ENCODE data around the gene ZKSCAN8.

The ZKSCAN8 gene

DNA sequence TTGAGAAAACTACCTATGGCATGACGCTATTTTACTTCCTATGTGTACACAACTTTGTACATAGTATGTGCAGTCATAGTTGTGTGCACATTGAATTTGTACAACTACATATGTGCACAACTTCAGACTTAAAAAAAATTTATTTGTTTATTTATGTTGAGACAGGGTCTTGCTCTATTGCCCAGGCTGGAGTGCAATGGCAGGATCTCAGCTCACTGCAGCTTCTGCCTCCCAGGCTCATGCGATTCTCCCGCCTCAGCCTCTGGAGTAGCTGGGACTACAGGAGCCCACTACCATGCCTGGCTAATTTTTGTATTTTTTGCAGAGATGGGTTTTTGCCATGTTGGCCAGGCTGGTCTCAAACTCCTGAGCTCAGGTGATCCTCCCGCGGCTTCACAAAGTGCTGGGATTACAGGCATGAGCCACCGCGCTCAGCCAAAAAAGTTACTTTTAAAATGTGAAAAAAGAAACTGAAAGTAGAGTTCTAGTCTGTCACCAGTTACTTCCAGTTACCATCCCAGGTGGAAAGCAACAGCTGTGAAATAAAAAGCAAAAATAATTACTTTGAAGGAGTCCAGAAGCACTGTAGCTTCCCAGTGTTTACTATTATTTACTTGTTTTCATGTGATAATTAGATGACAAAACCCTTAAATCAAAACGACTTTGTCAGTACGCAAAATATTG, 1.7 kb upstream of the ZKSCAN8 start:
- no peak for DNase-seq (ENCODE audit: low read depth, low spot score)
- TF ChIP-seq, protein P1, sequence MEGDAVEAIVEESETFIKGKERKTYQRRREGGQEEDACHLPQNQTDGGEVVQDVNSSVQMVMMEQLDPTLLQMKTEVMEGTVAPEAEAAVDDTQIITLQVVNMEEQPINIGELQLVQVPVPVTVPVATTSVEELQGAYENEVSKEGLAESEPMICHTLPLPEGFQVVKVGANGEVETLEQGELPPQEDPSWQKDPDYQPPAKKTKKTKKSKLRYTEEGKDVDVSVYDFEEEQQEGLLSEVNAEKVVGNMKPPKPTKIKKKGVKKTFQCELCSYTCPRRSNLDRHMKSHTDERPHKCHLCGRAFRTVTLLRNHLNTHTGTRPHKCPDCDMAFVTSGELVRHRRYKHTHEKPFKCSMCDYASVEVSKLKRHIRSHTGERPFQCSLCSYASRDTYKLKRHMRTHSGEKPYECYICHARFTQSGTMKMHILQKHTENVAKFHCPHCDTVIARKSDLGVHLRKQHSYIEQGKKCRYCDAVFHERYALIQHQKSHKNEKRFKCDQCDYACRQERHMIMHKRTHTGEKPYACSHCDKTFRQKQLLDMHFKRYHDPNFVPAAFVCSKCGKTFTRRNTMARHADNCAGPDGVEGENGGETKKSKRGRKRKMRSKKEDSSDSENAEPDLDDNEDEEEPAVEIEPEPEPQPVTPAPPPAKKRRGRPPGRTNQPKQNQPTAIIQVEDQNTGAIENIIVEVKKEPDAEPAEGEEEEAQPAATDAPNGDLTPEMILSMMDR (IDR thresholded peaks at IDR 0.05; ENCODE audit: low read depth, low read length): no peak
- in situ Hi-C loops (cut with HindIII; ENCODE audit: low sequenced_read_pairs): no loop called here
- no peak overlapping the region for H3K4me3 ChIP-seq (ENCODE audit: low read depth, low read length)

DNA sequence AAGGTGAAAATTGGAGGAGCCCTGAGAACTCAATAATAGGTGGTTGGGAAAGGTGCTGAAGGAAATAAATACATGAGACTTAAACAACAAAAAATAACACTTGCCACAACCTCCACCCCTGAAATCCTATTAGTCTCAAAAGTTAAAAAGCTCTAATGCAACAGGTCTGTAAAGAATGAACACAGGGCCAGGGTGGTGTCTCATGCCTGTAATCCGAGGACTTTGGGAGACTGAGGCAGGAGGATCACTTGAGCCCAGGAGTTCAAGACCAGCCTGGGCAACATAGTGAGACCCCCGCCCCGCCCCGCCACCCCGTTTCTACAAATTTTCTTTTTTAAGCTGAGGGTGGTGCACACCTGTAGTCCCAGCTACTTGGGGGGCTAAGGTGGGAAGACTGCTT, 1.1 kb upstream of the ZKSCAN8 start:
- in situ Hi-C loops (cut with HindIII; ENCODE audit: low sequenced_read_pairs): no loop called here
- DNase-seq (ENCODE audit: low read depth, low spot score): no peak
- TF ChIP-seq, protein P1 (IDR thresholded peaks at IDR 0.05; ENCODE audit: low read depth, low read length): no peak
- H3K4me3 ChIP-seq (ENCODE audit: low read depth, low read length): no peak overlapping the region

DNA sequence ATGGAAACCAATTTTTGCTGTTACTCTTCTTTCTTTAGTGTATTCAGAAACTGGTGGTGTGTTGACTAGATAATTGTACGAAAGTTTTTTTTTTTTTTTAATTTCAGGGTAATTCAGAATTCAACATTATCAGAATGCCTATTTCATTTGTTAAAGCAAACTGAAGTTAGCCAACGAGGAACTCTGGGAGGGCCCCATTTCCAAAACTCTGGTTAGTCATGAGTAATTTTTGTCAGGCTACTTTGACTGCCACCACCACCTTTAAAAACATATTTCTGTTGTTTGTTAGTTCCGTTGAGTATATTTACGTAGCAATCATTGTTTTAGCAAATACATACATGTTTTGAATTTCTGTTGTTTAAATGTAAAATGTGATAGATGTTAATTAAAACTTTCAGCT, 763 bp downstream of the ZKSCAN8 start:
- H3K4me3 ChIP-seq (ENCODE audit: low read depth, low read length): peak overlapping the region; percentile 83
- in situ Hi-C loops (cut with HindIII; ENCODE audit: low sequenced_read_pairs): no loop called here
- TF ChIP-seq, protein P1 (IDR thresholded peaks at IDR 0.05; ENCODE audit: low read depth, low read length): no peak
- no peak for DNase-seq (ENCODE audit: low read depth, low spot score)

DNA sequence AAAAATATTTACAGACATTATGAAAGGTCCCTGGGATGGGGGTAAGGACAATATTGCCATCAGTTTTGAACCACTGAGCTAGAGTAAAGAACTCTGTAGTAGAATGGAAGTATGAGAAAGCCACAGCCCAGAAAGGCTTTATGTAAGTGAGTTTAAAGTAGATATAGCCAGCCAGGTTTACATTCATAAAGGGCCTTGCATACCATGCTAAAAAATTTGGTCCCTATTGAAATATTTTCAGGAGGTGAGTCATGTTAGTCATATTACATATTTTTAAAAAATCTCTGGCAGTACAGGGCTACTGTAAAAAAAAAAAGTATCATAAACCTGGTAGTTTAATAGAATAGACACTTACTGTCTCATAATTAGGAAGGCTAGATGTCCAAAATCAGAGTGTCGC, 3.5 kb downstream of the ZKSCAN8 start:
- no peak for DNase-seq (ENCODE audit: low read depth, low spot score)
- in situ Hi-C loops (cut with HindIII; ENCODE audit: low sequenced_read_pairs): no loop called here
- TF ChIP-seq, protein P1 (IDR thresholded peaks at IDR 0.05; ENCODE audit: low read depth, low read length): no peak
- H3K4me3 ChIP-seq (ENCODE audit: low read depth, low read length): no peak overlapping the region

DNA sequence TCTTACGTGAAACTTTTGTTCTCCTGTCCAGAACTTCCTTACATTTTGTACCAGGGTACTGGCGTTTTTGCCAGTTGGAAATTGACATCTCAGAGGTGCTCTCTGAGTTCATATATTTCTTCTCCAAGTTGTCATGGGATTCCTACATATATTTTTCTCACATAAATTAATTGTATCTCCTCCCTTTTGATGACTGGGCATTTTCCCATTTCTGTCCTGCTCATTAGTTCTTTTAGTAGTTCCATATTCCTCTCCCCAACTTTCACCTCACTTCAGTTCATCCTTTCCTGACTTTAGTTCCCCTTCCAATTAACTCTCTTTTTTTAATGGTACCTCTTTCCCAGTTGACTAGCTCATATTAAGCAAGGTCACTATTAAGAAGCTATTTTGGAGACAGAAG, 10.8 kb downstream of the ZKSCAN8 start:
- TF ChIP-seq, protein P1 (IDR thresholded peaks at IDR 0.05; ENCODE audit: low read depth, low read length): no peak
- H3K4me3 ChIP-seq (ENCODE audit: low read depth, low read length): no peak overlapping the region
- DNase-seq (ENCODE audit: low read depth, low spot score): no peak
- in situ Hi-C loops (cut with HindIII; ENCODE audit: low sequenced_read_pairs): no loop called here

DNA sequence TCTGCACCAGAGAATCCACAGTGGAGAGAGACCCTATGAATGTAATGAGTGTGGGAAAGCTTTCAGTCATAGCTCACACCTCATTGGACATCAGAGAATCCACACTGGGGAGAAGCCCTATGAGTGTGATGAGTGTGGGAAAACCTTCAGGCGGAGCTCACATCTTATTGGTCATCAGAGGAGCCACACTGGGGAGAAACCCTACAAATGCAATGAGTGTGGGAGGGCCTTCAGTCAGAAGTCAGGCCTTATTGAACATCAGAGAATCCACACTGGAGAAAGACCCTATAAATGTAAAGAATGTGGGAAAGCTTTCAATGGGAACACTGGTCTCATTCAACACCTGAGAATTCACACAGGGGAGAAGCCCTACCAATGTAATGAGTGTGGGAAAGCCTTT, 11.9 kb downstream of the ZKSCAN8 start:
- TF ChIP-seq, protein P1 (IDR thresholded peaks at IDR 0.05; ENCODE audit: low read depth, low read length): no peak
- no peak for DNase-seq (ENCODE audit: low read depth, low spot score)
- in situ Hi-C loops (cut with HindIII; ENCODE audit: low sequenced_read_pairs): no loop called here
- no peak overlapping the region for H3K4me3 ChIP-seq (ENCODE audit: low read depth, low read length)

Measured in astrocyte of the spinal cord (primary cell).